GM19238 (cell line): ENCODE measurements around the gene MAP3K20.
"Not testable (repeated sequence)": the region's sequence is repeated elsewhere in the genome, so short reads cannot be mapped to it uniquely, and the experiment has no call there.

Experiments
- DNase-seq: peaks from one replicate; pipeline ENCODE4 v3.0.0; 2011; ENCODE audit warnings: low spot score; ENCODE audit not compliant: insufficient read length

Gene MAP3K20

DNA sequence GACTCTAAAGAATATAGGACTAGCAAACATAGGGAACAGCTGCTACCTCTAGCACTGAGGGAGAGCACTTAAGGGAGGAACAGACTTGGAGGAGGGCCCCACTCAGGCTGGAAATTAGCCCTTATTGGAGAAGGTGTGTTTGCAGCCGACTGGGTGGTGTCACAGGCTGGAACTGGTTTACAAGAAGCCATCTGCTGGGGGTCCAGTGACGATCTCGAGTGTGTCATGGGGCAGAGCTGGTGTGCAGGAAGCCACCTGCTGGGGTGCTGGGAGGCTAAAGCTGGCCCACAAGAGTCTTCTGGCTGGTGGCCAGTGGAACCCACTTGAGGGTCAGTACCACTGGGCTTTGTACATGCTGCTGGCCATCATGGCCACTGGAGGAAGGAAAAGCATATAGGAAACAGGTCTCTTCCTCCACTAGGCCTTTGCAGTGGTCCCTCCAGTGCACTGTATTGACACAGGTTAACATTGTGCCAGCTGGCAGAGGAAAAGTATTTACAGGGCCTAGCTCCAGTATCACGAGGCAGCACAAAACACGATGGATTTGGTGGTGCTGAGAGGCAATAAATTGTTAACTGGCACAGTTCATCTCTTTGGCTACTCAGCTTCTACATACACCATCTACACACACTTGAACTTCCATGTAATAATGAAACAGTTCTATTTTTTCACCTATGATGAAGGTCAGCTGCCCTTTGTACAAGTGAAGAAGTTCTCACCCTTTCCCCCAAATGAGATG, 43.6 kb downstream of the MAP3K20 start:
- no peak for DNase-seq

DNA sequence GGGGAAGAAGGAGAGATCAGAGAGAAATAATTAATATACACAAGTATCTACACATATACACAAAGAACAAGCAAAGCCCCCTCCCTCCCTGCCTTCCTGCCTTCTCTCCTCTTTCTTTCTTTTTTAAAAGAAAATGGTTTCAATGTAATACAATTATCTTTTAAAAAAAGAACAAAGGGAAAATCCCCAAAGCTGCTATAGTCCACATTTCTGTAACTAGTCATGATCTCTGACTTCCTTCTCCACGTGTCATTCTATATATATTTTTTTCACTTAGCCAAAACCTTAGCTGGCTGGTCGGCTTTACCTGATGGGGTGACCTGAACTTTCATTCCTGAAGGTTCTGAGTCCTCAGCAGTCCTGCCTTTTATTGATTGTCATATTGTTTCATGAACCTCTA, 44.3 kb downstream of the MAP3K20 start:
- DNase-seq = no peak

DNA sequence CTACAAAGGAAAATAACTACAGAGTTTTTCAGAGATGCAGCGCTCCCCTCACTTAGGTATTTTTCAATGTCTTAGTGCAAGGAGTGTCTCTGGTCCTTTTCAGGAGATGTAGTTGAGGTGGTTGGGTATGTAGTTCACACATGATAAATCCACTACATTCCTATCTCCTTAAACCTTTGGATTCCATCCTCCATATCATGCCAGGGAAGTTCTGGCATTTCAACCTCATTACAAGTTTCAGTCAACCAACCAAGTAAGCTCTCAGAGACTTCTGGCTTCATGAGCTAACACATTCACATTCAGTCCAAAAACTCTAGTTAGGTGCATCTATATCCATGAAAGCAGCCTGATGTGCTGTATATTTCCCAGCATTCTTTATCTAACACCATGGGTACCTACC, 47.3 kb downstream of the MAP3K20 start:
- no peak for DNase-seq

DNA sequence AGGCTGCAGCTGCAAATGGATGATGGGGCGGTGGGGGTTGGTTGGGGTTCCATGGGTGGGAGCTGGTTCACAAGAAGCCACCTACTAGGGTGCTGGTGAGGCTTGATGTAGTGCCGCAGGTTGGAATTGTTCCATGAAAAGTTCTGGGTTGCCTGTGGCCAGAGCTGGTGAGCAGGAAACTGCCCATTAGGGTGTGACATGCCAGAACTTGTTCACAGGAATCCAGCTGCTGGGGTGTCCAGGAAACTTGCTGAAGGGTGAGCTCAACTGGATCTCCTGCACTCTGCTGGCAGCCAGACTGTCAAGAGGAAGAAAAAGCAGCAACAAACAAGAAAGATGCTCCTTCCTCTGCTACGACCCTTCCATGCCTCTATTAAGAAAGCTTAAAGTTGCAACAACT, 48.8 kb downstream of the MAP3K20 start:
- DNase-seq = no peak

DNA sequence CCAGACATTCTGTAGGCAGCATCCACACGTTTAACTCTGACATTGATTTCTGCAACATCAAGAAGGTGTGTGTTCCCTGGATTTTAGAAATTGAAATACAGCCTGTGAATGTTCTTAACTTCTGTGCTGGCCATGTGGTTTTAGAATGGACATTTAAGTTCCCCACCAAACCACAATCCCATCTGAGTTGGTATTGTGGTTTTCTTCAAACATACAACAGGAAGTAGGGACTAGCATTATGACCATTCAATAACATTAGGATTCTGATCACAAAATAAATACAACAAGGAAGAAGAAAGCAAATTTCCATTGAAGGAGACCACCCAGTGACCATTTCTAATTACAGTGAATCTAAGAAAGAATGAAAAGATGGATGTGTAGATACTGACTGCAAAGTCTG, 51.2 kb downstream of the MAP3K20 start:
- no peak for DNase-seq

DNA sequence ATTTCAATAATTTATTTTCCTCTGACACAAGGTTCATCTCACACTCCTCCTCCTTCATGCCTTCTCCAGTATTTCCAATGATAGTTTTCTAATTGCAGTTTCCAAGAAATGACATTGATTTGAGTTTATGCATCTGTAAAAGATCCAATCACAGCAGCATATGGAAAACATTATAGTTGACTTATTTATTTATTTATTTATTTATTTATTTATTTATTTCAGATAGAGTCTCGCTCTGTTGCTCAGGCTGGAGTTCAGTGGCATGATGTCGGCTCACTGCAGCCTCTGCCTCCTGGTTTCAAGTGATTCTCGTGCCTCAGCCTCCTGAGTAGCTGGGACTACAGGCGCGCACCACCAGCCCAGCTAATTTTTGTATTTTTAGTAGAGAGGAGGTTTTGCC, 52.5 kb downstream of the MAP3K20 start:
- not testable (repeated sequence) for DNase-seq

DNA sequence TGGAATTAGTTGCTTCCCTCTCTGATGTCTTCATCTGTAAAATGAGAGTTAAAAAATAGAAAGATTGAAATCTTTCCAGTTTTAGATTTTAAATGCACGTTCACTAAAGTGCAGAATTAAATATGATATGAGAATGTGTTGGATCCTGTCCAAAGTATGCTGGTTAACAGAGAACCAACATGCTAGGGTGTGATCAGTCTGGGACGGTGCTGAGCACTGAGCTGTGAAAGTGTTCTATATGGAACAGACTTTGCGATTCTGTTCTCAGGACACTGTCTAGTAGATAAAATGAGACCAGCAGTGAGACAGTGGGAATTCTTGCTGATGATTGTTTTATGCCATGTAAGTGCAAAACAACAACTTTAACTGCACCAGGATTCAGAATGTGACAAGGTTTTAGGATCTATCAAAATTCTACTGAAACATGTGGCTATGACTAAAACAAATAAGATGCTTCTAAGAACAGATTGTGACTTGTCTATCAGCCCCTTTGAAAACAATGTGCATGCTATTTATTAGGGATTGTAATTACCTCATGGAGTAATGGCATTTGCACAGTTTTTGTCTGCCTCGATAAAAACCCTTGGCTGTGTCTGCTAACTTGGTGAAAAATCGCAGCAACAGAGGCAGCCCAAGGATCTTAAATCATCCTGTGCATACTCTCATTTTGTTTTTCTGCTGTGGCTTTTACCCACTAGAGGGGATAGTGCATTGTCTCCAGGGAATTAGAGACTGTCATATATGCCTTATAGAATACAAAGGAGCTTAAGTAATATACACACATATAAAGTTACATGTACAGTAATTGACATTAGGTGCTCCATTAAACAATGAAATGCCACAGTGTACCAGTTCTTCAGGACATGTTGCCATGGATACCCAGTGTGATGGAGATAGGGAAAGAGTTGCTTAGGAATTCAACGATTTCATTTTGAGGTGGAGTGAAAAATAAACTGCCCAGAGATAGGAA, 55.1 kb downstream of the MAP3K20 start:
- DNase-seq = no peak

DNA sequence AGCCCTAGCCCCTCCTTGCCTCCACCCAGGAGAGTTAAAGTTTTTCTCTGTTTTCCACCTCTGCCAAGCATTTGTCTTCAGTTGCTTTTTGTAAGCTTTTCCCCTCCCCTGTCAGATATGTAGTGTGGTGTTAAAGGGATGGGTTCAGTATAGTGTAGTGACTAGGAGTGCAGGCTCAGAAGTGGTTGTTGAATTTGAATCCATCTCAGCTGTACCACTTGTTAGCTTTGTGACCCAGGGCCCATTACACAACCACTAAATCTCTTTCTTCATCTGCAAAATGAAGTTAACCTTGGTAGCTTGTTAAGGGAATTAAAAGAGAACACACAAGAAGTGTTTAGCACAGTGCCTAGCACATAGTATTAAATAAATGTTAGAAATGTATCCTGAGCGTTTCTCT, 56.9 kb downstream of the MAP3K20 start:
- no peak for DNase-seq

DNA sequence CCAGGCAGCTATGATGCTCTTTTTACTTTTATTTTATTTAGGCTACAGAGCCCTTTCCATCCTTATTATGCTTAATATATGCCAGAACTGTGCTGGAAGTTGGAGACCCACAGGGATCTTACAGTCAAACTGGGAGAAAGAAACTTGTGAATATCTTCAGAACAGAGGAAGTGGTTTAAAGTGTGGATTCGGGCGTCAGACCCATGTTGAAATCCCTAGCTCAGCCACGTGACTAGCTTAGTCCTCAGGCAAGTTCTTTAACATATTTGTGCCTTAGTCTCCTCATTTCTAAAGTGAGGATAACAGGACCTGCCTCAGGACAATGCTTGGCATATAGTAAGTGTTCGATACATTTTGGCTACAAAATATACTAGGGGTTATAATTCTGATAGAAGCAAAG, 59.1 kb downstream of the MAP3K20 start:
- no peak for DNase-seq

DNA sequence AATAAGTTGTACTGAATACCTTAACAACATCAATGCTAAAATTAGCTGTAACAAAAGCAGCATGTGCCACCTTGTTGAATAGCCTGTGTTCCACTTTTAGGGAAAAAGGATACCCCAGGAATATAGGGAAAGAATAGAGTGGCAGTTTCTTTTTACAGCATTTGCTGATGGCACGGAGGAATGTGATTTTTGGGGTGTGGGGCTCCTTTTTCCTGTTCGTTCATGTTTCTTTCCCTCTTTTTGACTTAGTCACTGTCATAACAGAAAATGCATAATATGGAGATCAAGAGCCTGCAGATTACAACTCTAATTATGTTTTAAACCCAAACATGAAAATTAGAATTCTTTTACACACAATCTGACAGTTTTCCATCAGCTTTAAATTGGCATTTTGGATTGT, 60.4 kb downstream of the MAP3K20 start:
- no peak for DNase-seq

DNA sequence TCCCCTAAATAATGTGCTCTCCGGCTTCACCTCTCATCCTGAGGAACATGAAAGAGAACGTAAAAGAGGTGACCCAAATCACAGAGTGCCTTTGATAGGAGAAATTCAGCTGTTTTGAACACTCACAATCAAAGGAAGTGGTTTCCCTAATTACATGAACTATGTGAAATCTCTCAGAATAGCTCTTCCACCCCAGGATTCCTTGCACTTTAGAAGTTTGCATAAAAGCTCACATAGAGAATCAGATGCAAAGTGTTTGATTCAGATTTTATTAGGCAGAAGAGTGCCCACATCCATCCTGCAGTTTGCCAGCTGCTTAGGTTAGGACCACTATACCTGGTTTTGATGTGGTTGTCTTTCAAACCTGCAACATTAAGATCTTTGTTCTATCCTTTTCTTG, 61.0 kb downstream of the MAP3K20 start:
- no peak for DNase-seq

DNA sequence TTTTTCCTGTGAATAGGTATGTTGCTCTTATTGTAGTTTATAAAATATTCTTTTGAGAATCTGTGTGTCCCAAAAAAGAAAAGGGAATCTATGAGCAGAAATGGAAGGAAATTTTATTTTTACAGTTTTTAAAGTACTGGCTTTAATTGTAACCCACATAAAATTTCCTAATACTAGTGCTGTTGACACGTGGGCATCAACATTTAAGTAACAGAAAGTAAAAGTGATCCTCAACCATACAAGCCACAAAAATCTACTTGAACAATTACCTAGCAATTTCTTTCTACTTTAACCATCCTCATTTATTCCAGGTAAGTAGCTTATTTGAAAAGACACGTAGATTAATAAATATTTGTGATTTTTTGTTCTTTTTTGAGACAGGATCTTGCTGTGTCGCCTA, 62.0 kb downstream of the MAP3K20 start:
- no peak for DNase-seq

DNA sequence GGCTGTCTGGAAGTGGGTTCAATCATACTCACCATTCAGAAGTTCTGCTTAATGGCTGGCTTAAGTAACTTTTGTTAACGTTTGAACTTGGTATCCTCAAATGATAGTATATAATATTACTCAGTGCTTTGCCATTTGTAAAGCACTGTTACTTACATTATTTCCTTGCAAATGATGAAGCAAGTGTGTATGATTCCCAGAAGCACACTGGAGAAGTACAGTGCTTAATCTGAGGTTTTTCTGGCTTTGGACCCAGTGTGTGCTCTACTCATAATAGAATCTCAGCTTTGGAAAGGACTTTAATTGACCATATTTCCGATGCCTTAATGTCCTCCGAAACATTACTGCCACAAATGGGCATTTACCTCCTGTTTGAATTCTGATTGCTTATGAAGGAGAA, 63.3 kb downstream of the MAP3K20 start:
- no peak for DNase-seq

DNA sequence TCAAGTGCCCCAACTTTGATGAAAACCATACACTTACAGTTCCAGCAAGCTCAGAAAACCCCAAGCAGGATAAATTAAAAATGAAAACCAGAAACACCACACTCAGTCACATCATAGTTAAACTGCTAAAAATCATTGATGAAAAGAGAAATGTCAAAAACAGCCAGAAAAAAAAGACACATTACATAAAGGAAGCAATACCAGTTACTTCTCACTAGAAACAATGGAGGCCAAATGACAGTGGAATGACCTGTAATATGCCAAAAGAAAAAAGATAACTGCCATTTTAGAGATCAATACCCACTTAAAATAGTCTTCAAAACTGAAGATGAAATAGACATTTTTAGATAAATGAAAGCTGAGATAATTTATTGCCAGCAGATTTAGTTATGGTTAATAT, 66.0 kb downstream of the MAP3K20 start:
- no peak for DNase-seq

DNA sequence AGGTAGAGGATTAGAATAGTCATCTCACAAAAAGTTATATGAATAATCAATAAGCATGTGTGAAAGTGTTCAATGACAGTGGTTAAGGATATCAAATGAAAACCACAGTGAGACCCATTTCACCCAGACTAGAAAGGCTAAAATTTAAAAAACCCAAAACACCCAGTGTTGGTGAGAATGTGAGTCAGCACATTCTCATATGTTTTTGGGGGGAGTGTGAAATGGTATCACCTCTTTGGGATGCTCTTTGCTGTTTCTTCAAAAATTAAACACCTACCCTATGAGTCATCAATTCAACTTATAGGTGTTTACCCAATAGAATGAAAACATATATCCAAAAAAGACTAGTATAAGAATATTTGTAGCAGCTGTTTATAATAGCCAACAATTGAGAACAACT, 69.8 kb downstream of the MAP3K20 start:
- DNase-seq = no peak

DNA sequence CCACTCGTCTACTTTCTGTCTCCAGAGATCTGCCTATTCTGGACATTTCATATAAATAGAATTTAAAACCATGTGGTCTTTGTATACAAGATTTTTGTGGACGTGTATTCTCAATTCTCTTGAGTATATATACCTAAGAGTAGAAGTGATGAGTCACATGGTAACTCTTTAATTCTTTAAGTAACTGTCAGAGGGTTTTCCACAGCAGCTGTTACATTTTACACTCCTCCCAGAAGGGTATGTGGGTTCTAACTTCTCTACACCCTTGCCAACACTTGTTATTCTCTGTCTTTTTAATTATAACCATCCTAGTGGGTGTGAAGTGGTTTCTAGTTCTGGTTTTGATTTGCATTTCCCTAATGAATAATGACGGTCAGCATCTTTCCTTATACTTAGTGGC, 70.9 kb downstream of the MAP3K20 start:
- DNase-seq = no peak

DNA sequence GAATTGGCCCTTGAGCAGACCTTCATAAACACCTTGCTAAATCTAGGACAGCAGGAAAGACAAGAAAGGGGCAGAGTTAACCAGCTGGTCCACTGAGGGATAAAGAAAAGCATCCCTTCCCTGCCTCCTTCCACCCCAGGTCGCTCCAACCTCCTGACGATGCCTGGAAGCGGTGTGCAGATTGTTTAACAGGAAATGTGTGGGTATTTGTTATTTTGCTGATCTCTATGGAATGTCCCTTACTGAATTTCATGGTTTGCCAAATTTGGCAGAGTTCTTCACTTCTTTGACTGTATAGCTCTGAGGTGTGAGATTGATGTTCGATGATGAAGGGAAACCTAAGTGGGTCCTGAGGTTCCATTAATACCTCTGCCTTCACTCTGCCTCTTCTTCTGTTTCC, 72.9 kb downstream of the MAP3K20 start:
- DNase-seq = no peak

DNA sequence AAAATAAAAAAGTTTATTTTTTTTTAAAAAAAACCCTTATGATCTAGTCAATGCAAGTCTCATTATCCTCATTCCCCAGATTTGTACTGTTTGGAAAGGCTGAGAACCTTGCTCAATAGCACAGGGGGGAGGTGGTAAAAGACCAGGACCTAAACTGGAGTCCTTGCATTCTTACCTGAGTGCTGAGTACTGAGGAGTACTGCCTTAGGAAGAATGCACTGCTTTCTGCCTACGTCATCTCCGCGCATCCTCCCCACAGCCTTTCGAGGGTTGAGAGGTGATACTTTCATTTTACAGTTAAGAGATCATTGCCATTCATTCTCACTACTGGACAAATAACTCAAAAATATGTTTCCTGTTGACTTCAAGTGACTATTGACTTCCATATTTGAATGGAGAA, 73.8 kb downstream of the MAP3K20 start:
- peak; percentile 45 for DNase-seq

DNA sequence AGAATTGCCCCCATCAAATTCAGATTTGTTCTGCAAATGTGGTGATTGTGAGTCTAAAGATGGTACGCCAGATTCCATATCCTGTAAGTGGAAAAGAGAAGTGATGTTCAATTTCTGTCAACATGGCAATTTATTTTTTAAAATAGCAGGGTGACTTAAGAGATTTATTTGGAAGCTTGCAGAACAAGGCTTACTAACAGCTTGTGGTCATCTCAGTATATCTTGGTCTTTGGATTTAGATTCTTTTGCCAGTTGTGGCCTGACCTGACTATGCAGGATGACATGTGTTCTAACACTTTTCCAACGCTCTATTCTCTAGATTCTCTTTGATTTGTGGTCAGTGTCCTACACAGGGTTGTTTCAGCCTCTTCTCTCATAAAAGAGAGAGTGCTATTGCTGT, 74.4 kb downstream of the MAP3K20 start:
- no peak for DNase-seq

DNA sequence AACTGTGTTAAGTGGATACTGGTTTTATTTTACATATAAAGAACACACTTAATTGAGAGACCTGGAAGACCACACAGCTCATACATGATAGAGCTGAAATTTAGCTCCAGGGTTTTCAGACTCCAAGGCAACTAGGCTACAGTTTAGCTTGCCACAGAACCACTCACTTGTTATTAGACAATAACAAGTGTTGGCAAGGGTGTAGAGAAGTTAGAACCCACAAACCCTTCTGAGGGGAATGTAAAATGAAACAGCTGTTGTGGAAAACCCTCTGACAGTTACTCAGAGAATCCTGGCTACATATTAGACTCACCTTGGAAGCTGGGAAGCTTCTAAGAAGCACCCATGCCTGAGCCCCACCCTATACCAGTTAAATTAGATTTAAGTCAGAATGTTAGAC, 75.3 kb downstream of the MAP3K20 start:
- no peak for DNase-seq

DNA sequence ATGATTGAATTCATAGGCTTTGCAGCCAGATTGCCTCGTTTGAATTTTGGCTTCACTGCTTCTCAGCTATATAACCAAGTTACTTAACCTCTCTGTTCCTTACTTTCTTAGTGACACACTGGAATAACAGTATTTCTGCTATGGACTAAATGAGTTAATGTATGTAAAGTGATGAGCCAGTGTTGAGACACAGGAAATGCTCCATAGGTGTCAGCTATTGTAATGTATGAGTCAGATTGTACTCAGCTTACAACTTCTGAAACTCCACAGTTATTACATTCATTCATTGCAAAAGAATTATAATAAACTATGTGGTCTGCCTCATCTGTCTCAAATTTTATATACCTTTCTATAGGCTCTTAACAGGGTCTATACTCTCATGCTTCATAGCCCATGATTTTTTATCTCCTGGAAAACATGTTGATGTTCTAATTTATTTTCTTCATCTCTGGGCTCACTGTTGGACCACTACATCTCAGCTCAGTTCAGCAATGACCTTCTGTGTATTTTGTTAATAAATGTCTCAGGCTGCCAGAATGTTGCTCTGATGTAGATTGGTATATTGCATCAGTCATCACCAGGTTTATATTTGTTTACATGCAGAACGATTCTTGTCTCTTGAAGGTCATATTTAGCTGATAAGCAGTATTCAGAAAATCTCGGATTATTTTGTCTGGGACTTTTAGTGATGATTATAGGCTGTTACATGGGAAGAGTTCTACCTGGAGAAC, 76.2 kb downstream of the MAP3K20 start:
- no peak for DNase-seq

DNA sequence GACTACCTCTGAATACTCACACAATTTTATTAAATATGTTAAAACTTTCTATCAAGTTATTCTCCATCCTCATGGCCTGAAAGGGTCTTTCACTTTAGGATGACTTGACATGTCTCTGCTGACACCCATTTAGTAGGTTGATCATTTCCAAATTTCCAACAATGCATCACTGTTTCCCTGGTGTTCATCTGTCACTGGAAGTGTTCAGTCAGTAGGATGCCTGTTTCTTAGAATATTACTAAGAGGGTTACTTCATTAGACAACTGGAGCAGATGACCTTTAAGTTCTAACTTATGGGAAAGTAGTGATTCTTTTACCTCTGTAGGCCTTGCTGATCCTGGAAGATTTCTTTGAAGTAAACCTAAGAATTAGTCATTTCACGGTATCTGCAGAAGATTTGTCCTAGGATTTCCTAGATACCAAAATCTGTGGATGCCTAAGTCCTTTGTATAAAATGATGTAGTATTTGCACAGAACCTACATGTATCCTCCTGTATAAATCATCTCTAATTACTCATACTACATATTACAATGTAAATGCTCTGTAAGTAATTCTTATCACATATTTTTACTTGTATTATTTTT, 77.7 kb downstream of the MAP3K20 start:
- no peak for DNase-seq
